ENCODE results near the gene AJAP1.

DNA sequence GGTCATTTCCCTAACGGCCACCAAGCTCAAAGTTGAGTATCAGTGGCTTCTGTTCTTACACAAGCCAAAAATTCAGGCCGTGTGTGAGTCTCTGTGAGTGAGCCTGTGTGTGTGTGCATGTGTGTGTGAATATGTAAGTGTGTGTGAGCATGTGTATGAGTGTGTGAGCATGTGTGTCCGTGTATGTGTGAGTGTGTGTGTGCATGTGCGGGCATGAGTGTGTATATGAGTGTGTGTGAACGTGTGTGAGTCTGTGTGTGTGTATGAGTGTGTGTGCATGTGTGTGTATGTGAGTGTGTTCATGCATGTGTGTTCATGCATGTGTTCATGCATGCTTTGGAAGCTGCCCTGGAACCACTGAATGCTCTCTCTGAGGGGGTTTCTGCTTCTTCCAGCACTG, 105.7 kb downstream of the AJAP1 start:
- TF ChIP-seq CTCF (IDR thresholded peaks at IDR 0.05) (no peak), REST (IDR thresholded peaks at IDR 0.05; ENCODE audit: insufficient read depth in 1 of 2, low read depth in 2 of 2, low read length in 1 of 2) (no peak), POLR2AphosphoS5 (IDR thresholded peaks at IDR 0.05; ENCODE audit: low read depth, low read length) (no peak), SIN3A (IDR thresholded peaks at IDR 0.05; ENCODE audit: borderline replicate concordance, insufficient read depth, low read depth, low read length) (no peak), TCF7L2 (IDR thresholded peaks at IDR 0.05; ENCODE audit: low read depth, low read length) (no peak)

All from Panc1 (cell line).